Sigmoid colon (tissue), 4 donors: ENCODE results near the gene SLC25A13.

ENCODE experiments used
- EP300 ChIP-seq, 4 donors: sonication (generic); formaldehyde crosslinking; IDR thresholded peaks; one replicate each; pipeline ENCODE4 v1.6.1; 2017; ENCODE audit warnings: antibody characterized with exemption in 4 of 4
- POLR2A ChIP-seq, 2 donors: fragments of 450-650 bp; IDR thresholded peaks; one replicate each; pipeline ENCODE4 v1.6.1; 2016; ENCODE audit warnings: antibody characterized with exemption in 2 of 2, mild to moderate bottlenecking in 2 of 2, moderate library complexity in 2 of 2
- POLR2AphosphoS5 ChIP-seq, 4 donors: sonication (generic); formaldehyde crosslinking; IDR thresholded peaks; one replicate each; pipeline ENCODE4 v1.6.1; 2017; ENCODE audit warnings: antibody characterized with exemption in 4 of 4
- TF ChIP-seq, protein P1 (sequence below), 4 experiments: fragments of 450-650 bp in 3 of 4; fragments of 200-600 bp in 1 of 4; IDR thresholded peaks; one replicate each; pipeline ENCODE4 v1.5.1; 2016 to 2019; ENCODE audit warnings: antibody characterized with exemption in 4 of 4, mild to moderate bottlenecking in 3 of 4, moderate library complexity in 2 of 4

DNA sequence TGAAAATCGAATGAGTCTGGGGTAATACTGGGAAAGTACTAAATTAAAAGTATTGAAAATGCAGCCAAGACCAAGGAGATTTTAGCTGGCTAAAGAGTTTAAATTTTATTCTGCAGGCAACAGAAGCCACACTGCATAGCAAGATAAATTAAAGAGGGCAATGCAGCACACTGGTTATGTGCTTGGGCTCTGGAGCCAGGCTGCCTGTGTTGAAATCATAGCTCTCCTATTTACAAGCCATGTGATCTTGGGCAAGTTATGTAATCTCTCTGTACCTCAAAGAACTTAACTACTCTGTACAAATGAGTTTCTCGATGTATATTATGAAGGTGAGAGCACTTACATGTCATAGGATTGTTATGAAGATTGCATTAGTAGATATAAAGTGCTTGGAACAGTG, 9.9 kb downstream of the SLC25A13 start:
- TF ChIP-seq POLR2A (IDR thresholded peaks at IDR 0.05) = no peak
- TF ChIP-seq, protein P1, sequence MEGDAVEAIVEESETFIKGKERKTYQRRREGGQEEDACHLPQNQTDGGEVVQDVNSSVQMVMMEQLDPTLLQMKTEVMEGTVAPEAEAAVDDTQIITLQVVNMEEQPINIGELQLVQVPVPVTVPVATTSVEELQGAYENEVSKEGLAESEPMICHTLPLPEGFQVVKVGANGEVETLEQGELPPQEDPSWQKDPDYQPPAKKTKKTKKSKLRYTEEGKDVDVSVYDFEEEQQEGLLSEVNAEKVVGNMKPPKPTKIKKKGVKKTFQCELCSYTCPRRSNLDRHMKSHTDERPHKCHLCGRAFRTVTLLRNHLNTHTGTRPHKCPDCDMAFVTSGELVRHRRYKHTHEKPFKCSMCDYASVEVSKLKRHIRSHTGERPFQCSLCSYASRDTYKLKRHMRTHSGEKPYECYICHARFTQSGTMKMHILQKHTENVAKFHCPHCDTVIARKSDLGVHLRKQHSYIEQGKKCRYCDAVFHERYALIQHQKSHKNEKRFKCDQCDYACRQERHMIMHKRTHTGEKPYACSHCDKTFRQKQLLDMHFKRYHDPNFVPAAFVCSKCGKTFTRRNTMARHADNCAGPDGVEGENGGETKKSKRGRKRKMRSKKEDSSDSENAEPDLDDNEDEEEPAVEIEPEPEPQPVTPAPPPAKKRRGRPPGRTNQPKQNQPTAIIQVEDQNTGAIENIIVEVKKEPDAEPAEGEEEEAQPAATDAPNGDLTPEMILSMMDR (IDR thresholded peaks at IDR 0.05) = no peak
- peak in 1 of 4 donors; percentile 44 for TF ChIP-seq POLR2AphosphoS5 (IDR thresholded peaks at IDR 0.05)
- TF ChIP-seq EP300 (IDR thresholded peaks at IDR 0.05) = no peak
